Measurements from ENCODE around the gene COX14.

DNA sequence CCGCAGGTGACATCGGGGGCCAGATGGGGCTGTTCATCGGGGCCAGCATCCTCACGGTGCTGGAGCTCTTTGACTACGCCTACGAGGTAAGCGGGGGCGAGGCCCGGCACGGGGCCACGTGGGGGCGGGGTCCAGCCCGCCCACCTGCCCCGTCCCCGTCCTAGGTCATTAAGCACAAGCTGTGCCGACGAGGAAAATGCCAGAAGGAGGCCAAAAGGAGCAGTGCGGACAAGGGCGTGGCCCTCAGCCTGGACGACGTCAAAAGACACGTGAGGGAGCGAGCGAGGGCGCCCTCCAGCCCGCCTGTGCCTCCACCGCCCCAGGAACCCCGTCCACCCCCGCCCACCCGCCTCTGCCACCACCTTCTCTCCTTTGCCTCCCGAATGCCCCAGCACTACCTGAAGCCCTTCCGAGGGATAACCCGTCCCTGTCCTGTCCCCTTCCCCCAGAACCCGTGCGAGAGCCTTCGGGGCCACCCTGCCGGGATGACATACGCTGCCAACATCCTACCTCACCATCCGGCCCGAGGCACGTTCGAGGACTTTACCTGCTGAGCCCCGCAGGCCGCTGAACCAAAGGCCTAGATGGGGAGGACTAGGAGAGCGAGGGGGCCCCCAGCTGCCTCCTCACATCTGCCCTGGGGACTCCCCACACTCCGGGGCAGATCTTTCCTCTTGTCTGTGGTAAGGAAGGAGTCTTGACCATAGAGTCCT lies 30.8 kb upstream of the COX14 start:
- TF ChIP-seq, protein P1, sequence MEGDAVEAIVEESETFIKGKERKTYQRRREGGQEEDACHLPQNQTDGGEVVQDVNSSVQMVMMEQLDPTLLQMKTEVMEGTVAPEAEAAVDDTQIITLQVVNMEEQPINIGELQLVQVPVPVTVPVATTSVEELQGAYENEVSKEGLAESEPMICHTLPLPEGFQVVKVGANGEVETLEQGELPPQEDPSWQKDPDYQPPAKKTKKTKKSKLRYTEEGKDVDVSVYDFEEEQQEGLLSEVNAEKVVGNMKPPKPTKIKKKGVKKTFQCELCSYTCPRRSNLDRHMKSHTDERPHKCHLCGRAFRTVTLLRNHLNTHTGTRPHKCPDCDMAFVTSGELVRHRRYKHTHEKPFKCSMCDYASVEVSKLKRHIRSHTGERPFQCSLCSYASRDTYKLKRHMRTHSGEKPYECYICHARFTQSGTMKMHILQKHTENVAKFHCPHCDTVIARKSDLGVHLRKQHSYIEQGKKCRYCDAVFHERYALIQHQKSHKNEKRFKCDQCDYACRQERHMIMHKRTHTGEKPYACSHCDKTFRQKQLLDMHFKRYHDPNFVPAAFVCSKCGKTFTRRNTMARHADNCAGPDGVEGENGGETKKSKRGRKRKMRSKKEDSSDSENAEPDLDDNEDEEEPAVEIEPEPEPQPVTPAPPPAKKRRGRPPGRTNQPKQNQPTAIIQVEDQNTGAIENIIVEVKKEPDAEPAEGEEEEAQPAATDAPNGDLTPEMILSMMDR (IDR thresholded peaks at IDR 0.05 in 2 of 3, conservative IDR thresholded peaks at IDR 0.05 in 1 of 3; ENCODE audit: control insufficient read depth in 2 of 3, extremely low read depth in 1 of 3, insufficient read depth in 1 of 3, low read depth in 3 of 3, low read length in 3 of 3): no peak
- TF ChIP-seq SIN3A (IDR thresholded peaks at IDR 0.05; ENCODE audit: low read depth, low read length) (no peak), SPI1 (IDR thresholded peaks at IDR 0.05; ENCODE audit: borderline replicate concordance, insufficient read depth, low read depth, low read length) (no peak), RB1 (IDR thresholded peaks at IDR 0.05; ENCODE audit: borderline replicate concordance) (no peak), NFYA (IDR thresholded peaks at IDR 0.05; ENCODE audit: borderline replicate concordance, low read depth, low read length) (no peak), CREM (IDR thresholded peaks at IDR 0.05; ENCODE audit: low read depth) (no peak)
